SKM-1 (cell line): ENCODE data around the gene SLIT3.

Experiments used
- DNase-seq: peaks from one replicate; lab custom pipeline; 2025; ENCODE audit not compliant: unreplicated experiment; lab: John Stamatoyannopoulos, UW

The SLIT3 gene

GRCh38 chr5:168877132-168877892 is 423.6 kb downstream of the SLIT3 start:
- no peak for DNase-seq

GRCh38 chr5:168876419-168876818 is 424.5 kb downstream of the SLIT3 start:
- no peak for DNase-seq

- no peak for DNase-seq
Observed at GRCh38 chr5:168875832-168876231, 425.1 kb downstream of the SLIT3 start.

GRCh38 chr5:168874713-168875380 is 426.1 kb downstream of the SLIT3 start:
- DNase-seq, result no peak

- DNase-seq, result no peak
Observed at GRCh38 chr5:168872246-168872645, 428.7 kb downstream of the SLIT3 start.

- no peak for DNase-seq
Observed at GRCh38 chr5:168870910-168871309, 430.0 kb downstream of the SLIT3 start.

- DNase-seq, result no peak
Observed at GRCh38 chr5:168869615-168870227, 431.2 kb downstream of the SLIT3 start.

GRCh38 chr5:168867241-168867640 is 433.7 kb downstream of the SLIT3 start:
- DNase-seq, result no peak

GRCh38 chr5:168865968-168866367 is 435.0 kb downstream of the SLIT3 start:
- DNase-seq, result no peak

- DNase-seq, result no peak
Observed at GRCh38 chr5:168863021-168863420, 437.9 kb downstream of the SLIT3 start.

GRCh38 chr5:168860503-168860902 is 440.4 kb downstream of the SLIT3 start:
- DNase-seq, result no peak

GRCh38 chr5:168860081-168860480 is 440.9 kb downstream of the SLIT3 start:
- DNase-seq, result no peak

GRCh38 chr5:168859471-168859870 is 441.5 kb downstream of the SLIT3 start:
- no peak for DNase-seq

GRCh38 chr5:168858994-168859393 is 441.9 kb downstream of the SLIT3 start:
- DNase-seq, result no peak

GRCh38 chr5:168858371-168858770 is 442.6 kb downstream of the SLIT3 start:
- no peak for DNase-seq

GRCh38 chr5:168853972-168854371 is 447.0 kb downstream of the SLIT3 start:
- no peak for DNase-seq

GRCh38 chr5:168852329-168852728 is 448.6 kb downstream of the SLIT3 start:
- no peak for DNase-seq

GRCh38 chr5:168851902-168852321 is 449.0 kb downstream of the SLIT3 start:
- peak; percentile 3 for DNase-seq

GRCh38 chr5:168850683-168851082 is 450.3 kb downstream of the SLIT3 start:
- DNase-seq, result no peak

GRCh38 chr5:168848569-168848968 is 452.4 kb downstream of the SLIT3 start:
- DNase-seq, result no peak

GRCh38 chr5:168847511-168848073 is 453.3 kb downstream of the SLIT3 start:
- no peak for DNase-seq

- DNase-seq, result no peak
Observed at GRCh38 chr5:168844922-168845296, 456.0 kb downstream of the SLIT3 start.
